Right atrium auricular region (tissue), 2 donors: ENCODE results near the gene NDUFA11. TPM values are rescaled to one million over a fixed set of nuclear protein-coding genes. Genes with fewer than 3 reads are reported as not detected.

ENCODE experiments used
- DNase-seq: peaks from one replicate; pipeline ENCODE4 v3.0.0-alpha.2; 2019; ENCODE audit warnings: low spot score
- H3K27ac ChIP-seq, 2 donors: fragments of 200-600 bp; sonication (generic); 1 replicate in 1 of 2; 2 replicates in 1 of 2; pipeline ENCODE4 v1.5.1; 2016 to 2019
- H3K27me3 ChIP-seq, 2 donors: fragments of 200-600 bp; sonication (generic); one replicate each; pipeline versions ENCODE4 v1.5.1 to v1.6.0; 2017 to 2019
- H3K36me3 ChIP-seq: fragments of 200-600 bp; sonication (generic); one replicate; pipeline ENCODE4 v1.5.1; 2016
- H3K4me1 ChIP-seq, 2 donors: fragments of 200-600 bp; sonication (generic); one replicate each; pipeline versions ENCODE4 v1.5.1 to v1.6.0; 2017 to 2019
- H3K4me3 ChIP-seq, 2 donors: fragments of 200-600 bp; sonication (generic); 1 replicate in 1 of 2; 2 replicates in 1 of 2; pipeline ENCODE4 v1.5.1; 2017 to 2019; ENCODE audit warnings: mild to moderate bottlenecking in 1 of 2, moderate library complexity in 1 of 2
- H3K9me3 ChIP-seq, 2 donors: fragments of 200-600 bp; sonication (generic); one replicate each; pipeline ENCODE4 v1.5.1; 2019
- CTCF ChIP-seq, 2 donors: fragments of 200-600 bp; sonication (generic); IDR thresholded peaks; one replicate each; pipeline ENCODE4 v1.5.1; 2019; ENCODE audit warnings: antibody characterized with exemption in 2 of 2
- total RNA-seq, 2 donors: library from RNA; depleted of rRNA; stranded (reverse); fragments of >200 nt; gene quantifications; one replicate each; pipeline ENCODE4 v1.1.0, GENCODE V29; 2016

Gene NDUFA11
- total RNA-seq, 2 donors from 2014 or later, result 368 to 648 TPM

GRCh38 chr19:5931251-5931650 lies 27.7 kb upstream of the NDUFA11 start:
- DNase-seq, result no peak
- Histone ChIP-seq H3K4me1 (peaks cover 0 to 51% of the 10 kb centered on the region in 2 donors), H3K36me3 (peaks cover 62% of the 10 kb centered on the region)

GRCh38 chr19:5929625-5930024 lies 26.0 kb upstream of the NDUFA11 start:
- Histone ChIP-seq H3K4me3 (no peak overlapping the region), H3K4me1 (peaks cover 0 to 46% of the 10 kb centered on the region in 2 donors), H3K36me3 (peaks cover 76% of the 10 kb centered on the region), H3K27me3 (no peaks in the 10 kb centered on the region), H3K9me3 (no peaks in the 10 kb centered on the region), H3K27ac (no peak overlapping the region)
- TF ChIP-seq CTCF (IDR thresholded peaks at IDR 0.05), result no peak
- no peak for DNase-seq

More at GRCh38 chr19:5931251-5931650, 27.7 kb upstream of the NDUFA11 start:
- no peak for TF ChIP-seq CTCF (IDR thresholded peaks at IDR 0.05)
- no peaks in the 10 kb centered on the region for H3K27me3 ChIP-seq
- H3K4me3 ChIP-seq, result no peak overlapping the region
- no peak overlapping the region for H3K27ac ChIP-seq
- no peaks in the 10 kb centered on the region for H3K9me3 ChIP-seq

- Histone ChIP-seq H3K9me3 (no peaks in the 10 kb centered on the region), H3K4me1 (peaks cover 0 to 42% of the 10 kb centered on the region in 2 donors), H3K4me3 (no peak overlapping the region), H3K27ac (no peak overlapping the region), H3K27me3 (no peaks in the 10 kb centered on the region), H3K36me3 (peaks cover 80% of the 10 kb centered on the region)
- DNase-seq, result no peak
- no peak for TF ChIP-seq CTCF (IDR thresholded peaks at IDR 0.05)
Observed at GRCh38 chr19:5929179-5929578, 25.6 kb upstream of the NDUFA11 start.

GRCh38 chr19:5927441-5927821 lies 23.8 kb upstream of the NDUFA11 start:
- H3K27me3 ChIP-seq, result no peaks in the 10 kb centered on the region
- H3K27ac ChIP-seq, result peak overlapping the region; percentile 75 to 77
- peaks cover 0 to 31% of the 10 kb centered on the region in 2 donors for H3K4me1 ChIP-seq
- H3K36me3 ChIP-seq, result peaks cover 87% of the 10 kb centered on the region
- TF ChIP-seq CTCF (IDR thresholded peaks at IDR 0.05), result no peak
- H3K4me3 ChIP-seq, result no peak overlapping the region
- DNase-seq, result no peak
- no peaks in the 10 kb centered on the region for H3K9me3 ChIP-seq

GRCh38 chr19:5926641-5927440 lies 23.3 kb upstream of the NDUFA11 start:
- Histone ChIP-seq H3K9me3 (no peaks in the 10 kb centered on the region), H3K36me3 (peaks cover 87% of the 10 kb centered on the region), H3K4me3 (peak overlapping the region in 1 of 2 donors; percentile 2), H3K27me3 (no peaks in the 10 kb centered on the region), H3K4me1 (peaks cover 0 to 31% of the 10 kb centered on the region in 2 donors), H3K27ac (peak overlapping the region; percentile 75 to 77)
- peak; percentile 73 for DNase-seq
- no peak for TF ChIP-seq CTCF (IDR thresholded peaks at IDR 0.05)
